Duodenal mucosa (tissue), 2 donors: ENCODE results near the gene GSK3B.

Experiments
- H3K27ac ChIP-seq: one replicate; pipeline ENCODE4 v1.7.0; 2013; ENCODE audit warnings: low read depth, low read length
- H3K27me3 ChIP-seq, 2 donors: one replicate each; pipeline ENCODE4 v1.7.0; 2013; ENCODE audit warnings: low read length in 2 of 2, control low read depth in 1 of 2; ENCODE audit not compliant: insufficient read depth in 2 of 2, control insufficient read depth in 1 of 2
- H3K36me3 ChIP-seq, 2 donors: one replicate each; pipeline ENCODE4 v1.7.0; 2013; ENCODE audit warnings: low read length in 2 of 2, control low read depth in 1 of 2; ENCODE audit not compliant: insufficient read depth in 2 of 2, control insufficient read depth in 1 of 2
- H3K4me1 ChIP-seq, 2 donors: one replicate each; pipeline ENCODE4 v1.7.0; 2013; ENCODE audit warnings: low read length in 2 of 2, control low read depth in 1 of 2; ENCODE audit not compliant: insufficient read depth in 2 of 2, control insufficient read depth in 1 of 2
- H3K4me3 ChIP-seq, 2 donors: one replicate each; pipeline ENCODE4 v1.7.0; 2013; ENCODE audit warnings: low read length in 2 of 2, low read depth in 1 of 2
- H3K9ac ChIP-seq, 2 donors: one replicate each; pipeline ENCODE4 v1.7.0; 2013; ENCODE audit warnings: low read length in 2 of 2, low read depth in 1 of 2
- H3K9me3 ChIP-seq, 2 donors: one replicate each; pipeline ENCODE4 v1.7.0; 2013; ENCODE audit warnings: low read length in 2 of 2, control low read depth in 1 of 2; ENCODE audit not compliant: control insufficient read depth in 1 of 2

GSK3B gene

GRCh38 chr3:119841808-119842471 is 252.3 kb downstream of the GSK3B start:
- Histone ChIP-seq H3K9ac (no peak overlapping the region), H3K27ac (no peak overlapping the region), H3K4me1 (peaks cover 4 to 14% of the 10 kb centered on the region in 2 donors), H3K27me3 (no peaks in the 10 kb centered on the region), H3K9me3 (no peaks in the 10 kb centered on the region), H3K36me3 (peaks cover 0 to 7% of the 10 kb centered on the region in 2 donors), H3K4me3 (no peak overlapping the region)

- Histone ChIP-seq H3K4me1 (no peaks in the 10 kb centered on the region), H3K36me3 (peaks cover 0 to 4% of the 10 kb centered on the region in 2 donors), H3K27ac (no peak overlapping the region), H3K9ac (no peak overlapping the region), H3K4me3 (no peak overlapping the region), H3K9me3 (no peaks in the 10 kb centered on the region), H3K27me3 (no peaks in the 10 kb centered on the region)
These were observed 258.7 kb downstream of the GSK3B start for GRCh38 chr3:119835556-119835955.

GRCh38 chr3:119834754-119835370 is 259.4 kb downstream of the GSK3B start:
- H3K9me3 ChIP-seq: no peaks in the 10 kb centered on the region

GRCh38 chr3:119831941-119832371 is 262.3 kb downstream of the GSK3B start:
- Histone ChIP-seq H3K9ac (no peak overlapping the region), H3K36me3 (no peaks in the 10 kb centered on the region), H3K27ac (no peak overlapping the region), H3K27me3 (no peaks in the 10 kb centered on the region), H3K4me3 (no peak overlapping the region), H3K9me3 (no peaks in the 10 kb centered on the region), H3K4me1 (peaks cover 0 to 3% of the 10 kb centered on the region in 2 donors)

More at GRCh38 chr3:119834754-119835370, 259.4 kb downstream of the GSK3B start:
- no peak overlapping the region for H3K4me3 ChIP-seq
- no peaks in the 10 kb centered on the region for H3K27me3 ChIP-seq
- H3K27ac ChIP-seq: no peak overlapping the region
- H3K4me1 ChIP-seq: no peaks in the 10 kb centered on the region
- no peak overlapping the region for H3K9ac ChIP-seq
- peaks cover 0 to 4% of the 10 kb centered on the region in 2 donors for H3K36me3 ChIP-seq

- H3K27ac ChIP-seq: no peak overlapping the region
- no peaks in the 10 kb centered on the region for H3K9me3 ChIP-seq
- H3K27me3 ChIP-seq: no peaks in the 10 kb centered on the region
- H3K9ac ChIP-seq: no peak overlapping the region
- H3K36me3 ChIP-seq: no peaks in the 10 kb centered on the region
- peaks cover 0 to 9% of the 10 kb centered on the region in 2 donors for H3K4me1 ChIP-seq
- no peak overlapping the region for H3K4me3 ChIP-seq
These were observed 263.2 kb downstream of the GSK3B start for GRCh38 chr3:119831022-119831421.

GRCh38 chr3:119829420-119829819 is 264.8 kb downstream of the GSK3B start:
- Histone ChIP-seq H3K4me3 (no peak overlapping the region), H3K36me3 (peaks cover 0 to 4% of the 10 kb centered on the region in 2 donors), H3K27me3 (no peaks in the 10 kb centered on the region), H3K9ac (no peak overlapping the region), H3K27ac (no peak overlapping the region), H3K9me3 (no peaks in the 10 kb centered on the region), H3K4me1 (peaks cover 0 to 9% of the 10 kb centered on the region in 2 donors)

- H3K9ac ChIP-seq: no peak overlapping the region
- peaks cover 0 to 4% of the 10 kb centered on the region in 2 donors for H3K36me3 ChIP-seq
- H3K4me1 ChIP-seq: peaks cover 0 to 9% of the 10 kb centered on the region in 2 donors
- H3K27ac ChIP-seq: no peak overlapping the region
- H3K9me3 ChIP-seq: no peaks in the 10 kb centered on the region
- no peak overlapping the region for H3K4me3 ChIP-seq
- H3K27me3 ChIP-seq: no peaks in the 10 kb centered on the region
These were observed 267.3 kb downstream of the GSK3B start for GRCh38 chr3:119826711-119827608.

- H3K9ac ChIP-seq: no peak overlapping the region
These were observed 268.4 kb downstream of the GSK3B start for GRCh38 chr3:119825820-119826219.

GRCh38 chr3:119819806-119820205 is 274.4 kb downstream of the GSK3B start:
- H3K9me3 ChIP-seq: no peaks in the 10 kb centered on the region
- no peak overlapping the region for H3K4me3 ChIP-seq
- H3K27ac ChIP-seq: no peak overlapping the region
- H3K9ac ChIP-seq: no peak overlapping the region
- H3K27me3 ChIP-seq: no peaks in the 10 kb centered on the region
- peaks cover 8 to 32% of the 10 kb centered on the region in 2 donors for H3K36me3 ChIP-seq
- no peaks in the 10 kb centered on the region for H3K4me1 ChIP-seq

More at GRCh38 chr3:119825820-119826219, 268.4 kb downstream of the GSK3B start:
- H3K4me3 ChIP-seq: no peak overlapping the region
- no peaks in the 10 kb centered on the region for H3K27me3 ChIP-seq
- no peak overlapping the region for H3K27ac ChIP-seq
- peaks cover 0 to 4% of the 10 kb centered on the region in 2 donors for H3K36me3 ChIP-seq
- no peaks in the 10 kb centered on the region for H3K9me3 ChIP-seq
- peaks cover 0 to 9% of the 10 kb centered on the region in 2 donors for H3K4me1 ChIP-seq

GRCh38 chr3:119818937-119819336 is 275.3 kb downstream of the GSK3B start:
- H3K9me3 ChIP-seq: no peaks in the 10 kb centered on the region

More at GRCh38 chr3:119818937-119819336, 275.3 kb downstream of the GSK3B start:
- Histone ChIP-seq H3K4me3 (no peak overlapping the region), H3K27ac (no peak overlapping the region), H3K27me3 (no peaks in the 10 kb centered on the region), H3K9ac (no peak overlapping the region), H3K36me3 (peaks cover 8 to 30% of the 10 kb centered on the region in 2 donors), H3K4me1 (no peaks in the 10 kb centered on the region)
